SU-DHL-6 (cell line): ENCODE results near the gene ARRB1.

ENCODE experiments used
- EZH2phosphoT487 ChIP-seq: fragments of 200-600 bp; sonication (generic), shearing (Covaris generic); conservative IDR thresholded peaks from 2 replicates; pipeline ENCODE4 v1.6.1; 2018; ENCODE audit warnings: mild to moderate bottlenecking, antibody characterized with exemption, low read length, moderate library complexity, mixed read lengths
- TF ChIP-seq, protein P1 (sequence below): fragments of 200-600 bp; sonication (generic); IDR thresholded peaks from one replicate; pipeline ENCODE4 v1.5.1; 2017; ENCODE audit warnings: antibody characterized with exemption, mild to moderate bottlenecking, low read length, moderate library complexity; ENCODE audit not compliant: insufficient read depth, poor library complexity, severe bottlenecking

DNA sequence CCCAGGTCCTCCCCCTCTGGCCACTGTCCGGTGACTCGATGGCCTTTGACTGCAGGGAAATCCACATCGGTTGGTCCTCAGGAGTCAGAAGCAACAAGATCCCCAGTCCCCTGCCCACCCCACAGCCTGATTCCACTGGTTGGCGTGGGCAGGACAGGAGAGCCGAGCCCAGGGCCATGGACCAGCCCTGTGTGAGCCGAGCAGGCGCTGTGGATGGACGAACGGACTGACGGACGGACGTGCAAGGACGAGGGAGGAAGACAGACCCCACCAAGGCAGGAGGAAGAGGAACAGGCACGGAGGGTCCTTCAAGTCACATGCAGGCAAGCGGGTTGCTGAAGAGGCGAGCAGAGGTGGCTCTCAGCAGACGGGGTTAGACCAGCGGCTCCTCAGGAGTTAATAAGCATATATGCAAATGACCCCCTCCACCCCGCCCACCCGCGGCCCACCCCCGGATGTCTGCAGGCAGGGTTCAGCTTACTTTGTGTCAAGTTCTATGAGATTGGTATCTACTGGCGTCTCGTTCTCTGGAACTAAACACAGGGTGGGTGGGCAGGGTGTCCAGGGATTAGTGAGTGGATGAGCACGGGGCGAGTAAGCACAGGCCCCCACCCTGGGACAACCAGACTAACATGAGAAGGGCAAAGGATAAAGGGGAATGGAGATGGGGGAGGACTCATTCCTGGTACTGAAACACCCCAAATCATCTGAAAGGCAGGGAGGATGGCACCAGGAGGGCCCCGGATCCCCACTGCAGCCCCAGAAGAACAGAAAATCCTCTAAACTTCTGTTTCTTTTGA lies 84.1 kb downstream of the ARRB1 start:
- TF ChIP-seq, protein P1, sequence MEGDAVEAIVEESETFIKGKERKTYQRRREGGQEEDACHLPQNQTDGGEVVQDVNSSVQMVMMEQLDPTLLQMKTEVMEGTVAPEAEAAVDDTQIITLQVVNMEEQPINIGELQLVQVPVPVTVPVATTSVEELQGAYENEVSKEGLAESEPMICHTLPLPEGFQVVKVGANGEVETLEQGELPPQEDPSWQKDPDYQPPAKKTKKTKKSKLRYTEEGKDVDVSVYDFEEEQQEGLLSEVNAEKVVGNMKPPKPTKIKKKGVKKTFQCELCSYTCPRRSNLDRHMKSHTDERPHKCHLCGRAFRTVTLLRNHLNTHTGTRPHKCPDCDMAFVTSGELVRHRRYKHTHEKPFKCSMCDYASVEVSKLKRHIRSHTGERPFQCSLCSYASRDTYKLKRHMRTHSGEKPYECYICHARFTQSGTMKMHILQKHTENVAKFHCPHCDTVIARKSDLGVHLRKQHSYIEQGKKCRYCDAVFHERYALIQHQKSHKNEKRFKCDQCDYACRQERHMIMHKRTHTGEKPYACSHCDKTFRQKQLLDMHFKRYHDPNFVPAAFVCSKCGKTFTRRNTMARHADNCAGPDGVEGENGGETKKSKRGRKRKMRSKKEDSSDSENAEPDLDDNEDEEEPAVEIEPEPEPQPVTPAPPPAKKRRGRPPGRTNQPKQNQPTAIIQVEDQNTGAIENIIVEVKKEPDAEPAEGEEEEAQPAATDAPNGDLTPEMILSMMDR, result no peak
- no peak for TF ChIP-seq EZH2phosphoT487
